OCI-LY1 (cell line): ENCODE measurements around the gene CARMIL1.
A peak's percentile ranks its signal among the peaks of the same experiment; 100 is the strongest.

Experiments
- H2AFZ ChIP-seq: fragments of 200-600 bp; sonication (generic), shearing (Covaris generic); 2 replicates; pipeline ENCODE4 v1.6.0; 2014; ENCODE audit warnings: antibody characterized with exemption, mild to moderate bottlenecking, low read length
- H3F3A ChIP-seq: fragments of 200-600 bp; sonication (generic), shearing (Covaris generic); 2 replicates; pipeline ENCODE4 v1.6.0; 2014; ENCODE audit warnings: mild to moderate bottlenecking, antibody characterized with exemption, low read length, moderate library complexity; ENCODE audit not compliant: insufficient read depth
- H3K27ac ChIP-seq: fragments of 200-600 bp; sonication (generic); 2 replicates; pipeline ENCODE4 v1.5.1; 2014; ENCODE audit warnings: low read length, mixed run types, mild to moderate bottlenecking, low read depth; ENCODE audit not compliant: poor library complexity, severe bottlenecking
- H3K27me3 ChIP-seq: fragments of 200-600 bp; sonication (generic); 2 replicates; pipeline ENCODE4 v1.6.0; 2014; ENCODE audit warnings: antibody characterized with exemption, mild to moderate bottlenecking, low read length, moderate library complexity; ENCODE audit not compliant: insufficient read depth
- H3K36me3 ChIP-seq: fragments of 200-600 bp; sonication (generic); 2 replicates; pipeline ENCODE4 v1.6.1; 2014; ENCODE audit warnings: mild to moderate bottlenecking, antibody characterized with exemption, low read length, moderate library complexity, mixed read lengths; ENCODE audit not compliant: insufficient read depth
- H3K4me1 ChIP-seq: fragments of 200-600 bp; sonication (generic); 2 replicates; pipeline ENCODE4 v1.5.1; 2014; ENCODE audit warnings: mild to moderate bottlenecking, low read length, moderate library complexity; ENCODE audit not compliant: insufficient read depth, severe bottlenecking
- H3K4me2 ChIP-seq: fragments of 200-600 bp; sonication (generic), shearing (Covaris generic); 2 replicates; pipeline ENCODE4 v1.6.1; 2014; ENCODE audit warnings: low read length
- H3K4me3 ChIP-seq: fragments of 200-600 bp; sonication (generic); 2 replicates; pipeline ENCODE4 v1.5.1; 2014; ENCODE audit warnings: low read length, low read depth, mild to moderate bottlenecking, mixed read lengths; ENCODE audit not compliant: poor library complexity, severe bottlenecking
- H3K79me2 ChIP-seq: fragments of 200-600 bp; shearing (Covaris generic); 2 replicates; pipeline ENCODE4 v1.6.1; 2016; ENCODE audit warnings: mixed run types, low read length, mixed read lengths; ENCODE audit not compliant: insufficient read depth
- H3K9ac ChIP-seq: fragments of 200-600 bp; sonication (generic), shearing (Covaris generic); 2 replicates; pipeline ENCODE4 v1.6.1; 2014; ENCODE audit warnings: mild to moderate bottlenecking, low read length, mixed read lengths
- H3K9me2 ChIP-seq: fragments of 200-600 bp; sonication (generic), shearing (Covaris generic); 2 replicates; pipeline ENCODE4 v1.6.1; 2014; ENCODE audit warnings: low read depth, mild to moderate bottlenecking, low read length, mixed read lengths
- H3K9me3 ChIP-seq: fragments of 200-600 bp; shearing (Covaris generic); 2 replicates; pipeline ENCODE4 v1.6.1; 2014; ENCODE audit warnings: low read length, mixed read lengths
- H4K20me1 ChIP-seq: fragments of 200-600 bp; sonication (generic), shearing (Covaris generic); 2 replicates; pipeline ENCODE4 v1.6.0; 2016; ENCODE audit warnings: mild to moderate bottlenecking, low read length; ENCODE audit not compliant: insufficient read depth
- CTCF ChIP-seq: fragments of 200-600 bp; sonication (generic), shearing (Covaris generic); IDR thresholded peaks from 2 replicates; pipeline ENCODE4 v1.5.1; 2017; ENCODE audit warnings: mild to moderate bottlenecking, antibody characterized with exemption, low read length, moderate library complexity, mixed read lengths
- EZH2 ChIP-seq: fragments of 200-600 bp; sonication (generic), shearing (Covaris generic); IDR thresholded peaks from 2 replicates; pipeline ENCODE4 v1.8.0; 2017; ENCODE audit warnings: borderline replicate concordance, mixed run types, mild to moderate bottlenecking, antibody characterized with exemption, low read length, moderate library complexity, mixed read lengths

CARMIL1 gene

DNA sequence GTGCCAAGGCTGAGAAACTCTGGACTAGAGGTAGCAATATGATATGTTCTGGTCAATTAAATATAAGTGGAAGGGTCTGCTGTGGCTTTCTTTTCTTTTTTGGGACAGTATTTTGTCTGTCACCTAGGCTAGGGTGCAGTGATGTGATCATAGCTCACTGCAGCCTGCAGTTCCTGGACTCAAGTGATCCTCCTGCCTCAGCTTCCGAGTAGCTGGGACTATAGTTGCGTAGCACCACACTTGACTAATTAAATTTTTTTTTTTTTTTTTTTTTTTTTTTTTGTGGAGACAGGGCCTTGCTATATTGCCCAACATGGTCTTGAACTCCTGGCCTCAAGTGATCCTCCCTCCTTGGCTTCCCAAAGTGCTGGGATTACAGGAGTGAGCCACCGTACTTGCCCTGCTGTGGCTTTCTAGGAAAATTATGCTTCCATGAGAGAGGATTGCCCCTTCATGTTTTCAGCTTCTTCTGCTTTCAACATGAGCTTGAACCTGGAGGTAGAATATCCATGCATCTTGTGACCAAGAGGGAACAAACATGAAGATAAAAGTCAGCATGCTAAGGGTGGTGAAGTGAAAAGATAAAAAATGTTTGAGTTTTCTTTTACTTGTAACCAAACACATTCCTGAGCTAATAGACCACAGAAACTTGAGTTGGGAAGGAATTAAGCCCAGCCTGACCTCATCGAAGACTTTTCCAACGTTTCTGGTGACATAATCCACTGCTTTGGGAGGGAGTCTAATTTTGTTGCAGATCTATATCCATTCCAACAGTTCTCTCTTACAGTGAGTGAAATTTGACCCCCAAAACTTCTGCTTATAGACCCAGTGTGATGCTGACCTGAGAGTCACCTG lies 75.1 kb downstream of the CARMIL1 start:
- H3F3A ChIP-seq, result no peaks in the 10 kb centered on the region
- no peaks in the 10 kb centered on the region for H3K36me3 ChIP-seq
- no peaks in the 10 kb centered on the region for H3K27me3 ChIP-seq
- H3K27ac ChIP-seq, result no peak overlapping the region
- no peak overlapping the region for H3K4me3 ChIP-seq
- TF ChIP-seq EZH2, result no peak
- TF ChIP-seq CTCF, result no peak
- no peaks in the 10 kb centered on the region for H4K20me1 ChIP-seq
- no peak overlapping the region for H3K9ac ChIP-seq
- H3K9me3 ChIP-seq, result no peaks in the 10 kb centered on the region
- H3K9me2 ChIP-seq, result no peaks in the 10 kb centered on the region
- H2AFZ ChIP-seq, result no peak overlapping the region
- 0 out of 2 replicates have a peak, but pooled peaks cover 11% of the 10 kb centered on the region for H3K79me2 ChIP-seq
- no peak overlapping the region for H3K4me2 ChIP-seq
- peaks cover 45% of the 10 kb centered on the region for H3K4me1 ChIP-seq

- Histone ChIP-seq H3F3A (no peaks in the 10 kb centered on the region), H3K79me2 (0 out of 2 replicates have a peak, but pooled peaks cover 11% of the 10 kb centered on the region), H3K4me1 (peaks cover 77% of the 10 kb centered on the region), H3K4me3 (no peak overlapping the region), H3K27ac (no peak overlapping the region), H3K27me3 (no peaks in the 10 kb centered on the region), H3K4me2 (peak overlapping the region; percentile 2; the same call in 1 of the 2 replicates), H3K9me3 (no peaks in the 10 kb centered on the region), H2AFZ (no peak overlapping the region), H4K20me1 (no peaks in the 10 kb centered on the region), H3K9ac (no peak overlapping the region), H3K9me2 (no peaks in the 10 kb centered on the region), H3K36me3 (no peaks in the 10 kb centered on the region)
- TF ChIP-seq CTCF (no peak), EZH2 (no peak)
These were observed 80.2 kb downstream of the CARMIL1 start for GRCh38 chr6:25359191-25359861.

- TF ChIP-seq CTCF (no peak), EZH2 (no peak)
- Histone ChIP-seq H3K27me3 (no peaks in the 10 kb centered on the region), H3K36me3 (no peaks in the 10 kb centered on the region), H3K9me3 (no peaks in the 10 kb centered on the region), H3K79me2 (0 out of 2 replicates have a peak, but pooled peaks cover 11% of the 10 kb centered on the region), H3K4me1 (peaks cover 82% of the 10 kb centered on the region), H3K4me2 (peak overlapping the region; percentile 2; the same call in 1 of the 2 replicates), H3K4me3 (no peak overlapping the region), H3K9me2 (no peaks in the 10 kb centered on the region), H4K20me1 (no peaks in the 10 kb centered on the region), H2AFZ (no peak overlapping the region), H3F3A (no peaks in the 10 kb centered on the region), H3K27ac (peak overlapping the region; percentile 8), H3K9ac (no peak overlapping the region)
These were observed 80.7 kb downstream of the CARMIL1 start for GRCh38 chr6:25359891-25360290.
